ENCODE data around the gene GRIK4. TPM values are rescaled to one million over a fixed set of nuclear protein-coding genes. Genes with fewer than 3 reads are reported as not detected.

Gene GRIK4
- total RNA-seq, 1 experiment from 2014 or later = not detected

GRCh38 chr11:120511820-120512738 lies 531 bp downstream of the GRIK4 start:
- Histone ChIP-seq H4K20me1 (ENCODE audit: low read length) (no peaks in the 10 kb centered on the region), H3K4me1 (ENCODE audit: insufficient read depth, low read length) (no peaks in the 10 kb centered on the region), H3K9me2 (replicated peaks; ENCODE audit: low read length) (no peaks in the 10 kb centered on the region), H3K9me3 (ENCODE audit: low read length) (no peaks in the 10 kb centered on the region), H3K27me3 (ENCODE audit: low read length) (peaks cover 67% of the 10 kb centered on the region), H3K79me2 (ENCODE audit: low read length) (no peaks in the 10 kb centered on the region), H2AFZ (ENCODE audit: low read length) (no peak overlapping the region), H3K27ac (ENCODE audit: low read length) (no peak overlapping the region), H3K36me3 (ENCODE audit: low read depth, low read length) (no peaks in the 10 kb centered on the region), H3K9ac (ENCODE audit: low read length) (no peak overlapping the region), H3K4me3 (ENCODE audit: low read length) (no peak overlapping the region), H3K4me2 (ENCODE audit: low read length) (no peak overlapping the region), H3F3A (ENCODE audit: low read length, unreplicated experiment) (no peaks in the 10 kb centered on the region)
- DNase-seq (no peak), ATAC-seq (no peak)
- intact Hi-C loops (cut with micrococcal nuclease) = loop anchor here (1.0 to 2.0 kb wide), 4 partner anchors 173 to 683 kb away; no protein-coding TSS in a partner anchor
- CTCF ChIA-PET = interaction anchor here (0.6 to 1.2 kb wide), 4 partner anchors 173 to 682 kb away, joined by 3 to 6 read pairs (median 5); no protein-coding TSS in a partner anchor
- TF ChIP-seq CTCF (conservative IDR thresholded peaks at IDR 0.05; ENCODE audit: low read depth, low read length) (no peak), EZH2 (IDR thresholded peaks at IDR 0.05; ENCODE audit: low read length, unreplicated experiment) (peak; percentile 72), EZH2phosphoT487 (IDR thresholded peaks at IDR 0.05; ENCODE audit: borderline replicate concordance, low read length) (no peak)
- POLR2A ChIA-PET (ENCODE audit: unreplicated experiment) = no interaction called here
- BruUV-seq (replicated peaks) = no TSS peak

DNA sequence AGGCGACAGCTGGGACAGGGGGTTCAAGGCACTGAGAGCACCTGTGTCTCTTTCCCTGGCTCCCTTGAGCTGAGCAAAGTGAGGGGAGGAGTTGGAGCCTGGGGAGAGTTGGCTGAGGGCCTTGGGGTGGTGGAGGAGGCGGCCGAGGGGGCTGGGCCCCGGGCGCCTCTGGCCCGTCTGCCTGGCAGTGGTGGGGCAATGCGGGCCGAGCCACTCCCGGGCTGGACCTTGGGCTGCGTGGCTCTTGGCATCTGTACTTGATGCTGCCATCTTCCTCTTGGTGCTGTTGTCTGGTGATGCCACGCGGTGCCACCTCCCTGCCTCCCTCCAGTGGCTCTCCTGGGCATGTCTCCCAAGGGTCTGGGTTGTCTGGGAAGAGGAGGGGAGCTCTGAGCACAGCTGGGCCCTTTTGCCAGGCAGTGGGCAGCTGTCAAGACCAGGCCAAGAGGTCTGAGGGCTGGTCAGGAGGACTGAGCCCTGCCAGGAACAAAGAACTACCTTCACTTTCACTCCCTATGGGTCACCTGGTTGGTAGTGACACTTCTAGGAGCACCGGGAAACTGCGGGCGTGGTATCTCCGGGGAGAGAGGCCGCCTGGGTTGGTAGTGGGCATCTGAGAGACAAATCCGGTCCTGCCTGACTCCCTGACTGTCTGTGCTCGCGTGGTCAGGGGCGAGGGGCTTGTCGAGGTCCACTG lies 1.3 kb downstream of the GRIK4 start:
- CTCF ChIA-PET = interaction anchor here (0.6 kb wide), 1 partner anchor 13 kb away, joined by 3 read pairs; no protein-coding TSS in a partner anchor
- POLR2A ChIA-PET (ENCODE audit: unreplicated experiment) = no interaction called here
- H3K9ac ChIP-seq (ENCODE audit: low read length) = no peak overlapping the region
- peaks cover 5% of the 10 kb centered on the region; the same call in 1 of the 2 replicates for H3K4me1 ChIP-seq (ENCODE audit: insufficient read depth, low read length)
- BruUV-seq (replicated peaks) = no TSS peak
- ATAC-seq (0 out of 2 replicates have a peak, but pooled peaks have one; percentile 11), DNase-seq (peak; percentile 26)
- no peaks in the 10 kb centered on the region for H3K36me3 ChIP-seq (ENCODE audit: low read depth, low read length)
- no peaks in the 10 kb centered on the region for H3K79me2 ChIP-seq (ENCODE audit: low read length)
- H3K9me2 ChIP-seq (replicated peaks; ENCODE audit: low read length) = no peaks in the 10 kb centered on the region
- no peak overlapping the region for H3K4me2 ChIP-seq (ENCODE audit: low read length)
- H3K27me3 ChIP-seq (ENCODE audit: low read length) = peaks cover 68% of the 10 kb centered on the region
- no peaks in the 10 kb centered on the region for H3K9me3 ChIP-seq (ENCODE audit: low read length)
- H4K20me1 ChIP-seq (ENCODE audit: low read length) = no peaks in the 10 kb centered on the region
- intact Hi-C loops (cut with micrococcal nuclease) = no loop called here
- no peak overlapping the region for H3K27ac ChIP-seq (ENCODE audit: low read length)
- no peak overlapping the region for H2AFZ ChIP-seq (ENCODE audit: low read length)
- TF ChIP-seq EZH2phosphoT487 (IDR thresholded peaks at IDR 0.05; ENCODE audit: borderline replicate concordance, low read length) (no peak), CTCF (conservative IDR thresholded peaks at IDR 0.05; ENCODE audit: low read depth, low read length) (peak; percentile 41; the same call in 1 of the 2 replicates)
- H3K4me3 ChIP-seq (ENCODE audit: low read length) = no peak overlapping the region
- H3F3A ChIP-seq (ENCODE audit: low read length, unreplicated experiment) = no peaks in the 10 kb centered on the region

All from PC-3 (cell line).